Sigmoid colon (tissue), 7 donors: ENCODE results near the gene IL1RAPL2. TPM values are rescaled to one million over a fixed set of nuclear protein-coding genes. Genes with fewer than 3 reads are reported as not detected.

Experiments used
- DNase-seq: peaks from one replicate; pipeline ENCODE4 v3.0.0-alpha.2; 2019
- H3K27ac ChIP-seq, 4 donors: fragments of 200-600 bp; sonication (generic); one replicate each; pipeline ENCODE4 v1.5.1; 2016 to 2019; ENCODE audit warnings: mild to moderate bottlenecking in 1 of 4
- H3K27me3 ChIP-seq, 3 donors: fragments of 200-600 bp; sonication (generic); one replicate each; pipeline ENCODE4 v1.5.1; 2019; ENCODE audit warnings: mild to moderate bottlenecking in 1 of 3
- H3K36me3 ChIP-seq, 4 donors: fragments of 200-600 bp; sonication (generic); one replicate each; pipeline ENCODE4 v1.5.1; 2016 to 2019
- H3K4me1 ChIP-seq, 4 donors: fragments of 200-600 bp; sonication (generic); one replicate each; pipeline ENCODE4 v1.5.1; 2017 to 2019
- H3K4me3 ChIP-seq, 4 donors: fragments of 200-600 bp; sonication (generic); one replicate each; pipeline ENCODE4 v1.5.1; 2017 to 2019; ENCODE audit warnings: mild to moderate bottlenecking in 2 of 4, moderate library complexity in 1 of 4
- H3K9me3 ChIP-seq, 4 donors: fragments of 200-600 bp in 3 of 4; sonication (generic) in 3 of 4; one replicate each; pipeline versions ENCODE4 v1.5.1 to v1.6.1; 2013 to 2019
- CTCF ChIP-seq, 4 experiments: fragments of 450-650 bp in 3 of 4; fragments of 200-600 bp in 1 of 4; IDR thresholded peaks; one replicate each; pipeline ENCODE4 v1.5.1; 2016 to 2019; ENCODE audit warnings: antibody characterized with exemption in 4 of 4, mild to moderate bottlenecking in 3 of 4, moderate library complexity in 2 of 4
- EP300 ChIP-seq, 4 donors: sonication (generic); formaldehyde crosslinking; IDR thresholded peaks; one replicate each; pipeline ENCODE4 v1.6.1; 2017; ENCODE audit warnings: antibody characterized with exemption in 4 of 4
- POLR2A ChIP-seq, 2 donors: fragments of 450-650 bp; IDR thresholded peaks; one replicate each; pipeline ENCODE4 v1.6.1; 2016; ENCODE audit warnings: antibody characterized with exemption in 2 of 2, mild to moderate bottlenecking in 2 of 2, moderate library complexity in 2 of 2
- POLR2AphosphoS5 ChIP-seq, 4 donors: sonication (generic); formaldehyde crosslinking; IDR thresholded peaks; one replicate each; pipeline ENCODE4 v1.6.1; 2017; ENCODE audit warnings: antibody characterized with exemption in 4 of 4
- WGBS, 2 donors: extraction: QIAGEN DNeasy Blood & Tissue Kit; methylation state at CpG; one replicate each; pipeline ENCODE4 v1.1.7; 2013; 5-methylcytosine and 5-hydroxymethylcytosine counted together
- intact Hi-C: fragments of 100-400 bp; cut with DNase I; formaldehyde crosslinking; loops from one replicate; pipeline ENCODE4 v1.15.1; 2023
- polyA plus RNA-seq, 3 donors: library from polyadenylated mRNA; stranded (reverse); fragments of 200-250 nt; gene quantifications; one replicate each; pipeline ENCODE4 v1.2.3, GENCODE V29; 2013
- total RNA-seq, 4 donors: library from RNA; depleted of rRNA; stranded (reverse); fragments of >200 nt; gene quantifications; one replicate each; pipeline ENCODE4 v1.1.0, GENCODE V29; 2016
- donor health status: healthy with polysubstance abuse.
- donor health status: Bipolar disorder and iron deficiency.
- donor health status: healthy.

IL1RAPL2 gene
- total and polyA plus RNA-seq, 7 donors = 0.01 to 1.1 (median 0.79) TPM; not detected in 3

GRCh38 chrX:104742355-104742754, 176.4 kb downstream of the IL1RAPL2 start:
- no peaks in the 10 kb centered on the region for H3K36me3 ChIP-seq
- intact Hi-C loops = no loop called here

GRCh38 chrX:104745152-104745551, 179.2 kb downstream of the IL1RAPL2 start:
- Histone ChIP-seq H3K36me3 (no peaks in the 10 kb centered on the region), H3K27ac (no peak overlapping the region), H3K9me3 (no peaks in the 10 kb centered on the region), H3K4me3 (no peak overlapping the region), H3K27me3 (no peaks in the 10 kb centered on the region), H3K4me1 (no peaks in the 10 kb centered on the region)
- TF ChIP-seq CTCF (IDR thresholded peaks at IDR 0.05) (no peak), EP300 (IDR thresholded peaks at IDR 0.05) (no peak), POLR2AphosphoS5 (IDR thresholded peaks at IDR 0.05) (no peak), POLR2A (IDR thresholded peaks at IDR 0.05) (no peak)
- intact Hi-C loops = no loop called here
- DNase-seq = no peak
- 58 to 86% methylated on average over 1 of the region's 1 CpG for WGBS, 2 donors

More at GRCh38 chrX:104742355-104742754, 176.4 kb downstream of the IL1RAPL2 start:
- Histone ChIP-seq H3K9me3 (no peaks in the 10 kb centered on the region), H3K27me3 (no peaks in the 10 kb centered on the region), H3K4me1 (no peaks in the 10 kb centered on the region), H3K4me3 (no peak overlapping the region), H3K27ac (no peak overlapping the region)
- TF ChIP-seq CTCF (IDR thresholded peaks at IDR 0.05) = no peak
- TF ChIP-seq EP300 (IDR thresholded peaks at IDR 0.05) = no peak
- no peak for TF ChIP-seq POLR2AphosphoS5 (IDR thresholded peaks at IDR 0.05)
- no peak for TF ChIP-seq POLR2A (IDR thresholded peaks at IDR 0.05)
- no peak for DNase-seq

- intact Hi-C loops = no loop called here
- Histone ChIP-seq H3K9me3 (no peaks in the 10 kb centered on the region), H3K4me3 (no peak overlapping the region), H3K27ac (no peak overlapping the region), H3K36me3 (no peaks in the 10 kb centered on the region), H3K4me1 (no peaks in the 10 kb centered on the region), H3K27me3 (no peaks in the 10 kb centered on the region)
- TF ChIP-seq POLR2AphosphoS5 (IDR thresholded peaks at IDR 0.05) = no peak
- 72 to 73% methylated on average over 2 of the region's 2 CpGs for WGBS, 2 donors
- no peak for DNase-seq
Measured at GRCh38 chrX:104749951-104750610, 184.1 kb downstream of the IL1RAPL2 start.

DNA sequence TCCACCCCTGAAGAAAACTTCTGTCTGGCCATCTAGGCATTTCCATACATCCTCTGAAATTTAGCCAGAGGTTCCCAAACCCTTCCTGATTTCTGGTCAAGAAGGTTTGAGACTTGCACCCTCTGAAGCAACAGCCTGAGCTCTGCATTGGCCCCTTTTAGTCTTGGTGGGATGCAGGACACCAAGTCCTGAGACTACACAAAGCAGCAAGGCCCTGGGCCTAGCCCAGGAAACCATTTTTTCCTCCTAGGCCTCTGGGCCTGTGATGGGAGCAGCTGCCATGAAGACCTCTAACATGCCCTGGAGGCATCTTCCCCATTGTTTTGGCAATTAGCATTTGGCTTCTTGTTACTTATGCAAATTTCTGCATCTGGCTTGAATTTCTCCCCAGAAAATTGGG, 196.6 kb downstream of the IL1RAPL2 start:
- intact Hi-C loops = no loop called here
- H3K4me3 ChIP-seq = no peak overlapping the region
- no peaks in the 10 kb centered on the region for H3K4me1 ChIP-seq
- DNase-seq = no peak
- TF ChIP-seq CTCF (IDR thresholded peaks at IDR 0.05) = no peak
- TF ChIP-seq POLR2AphosphoS5 (IDR thresholded peaks at IDR 0.05) = no peak
- TF ChIP-seq EP300 (IDR thresholded peaks at IDR 0.05) = no peak
- TF ChIP-seq POLR2A (IDR thresholded peaks at IDR 0.05) = no peak
- H3K27me3 ChIP-seq = no peaks in the 10 kb centered on the region
- no peak overlapping the region for H3K27ac ChIP-seq
- no peaks in the 10 kb centered on the region for H3K9me3 ChIP-seq
- H3K36me3 ChIP-seq = no peaks in the 10 kb centered on the region

GRCh38 chrX:104789784-104790183, 223.8 kb downstream of the IL1RAPL2 start:
- no peak overlapping the region for H3K4me3 ChIP-seq
- intact Hi-C loops = loop anchor here (10.0 kb wide), 1 partner anchor 55 kb away; no protein-coding TSS in a partner anchor
- no peaks in the 10 kb centered on the region for H3K9me3 ChIP-seq
- H3K4me1 ChIP-seq = no peaks in the 10 kb centered on the region
- H3K27me3 ChIP-seq = no peaks in the 10 kb centered on the region
- TF ChIP-seq POLR2A (IDR thresholded peaks at IDR 0.05) = no peak
- no peak for DNase-seq
- H3K36me3 ChIP-seq = no peaks in the 10 kb centered on the region
- no peak overlapping the region for H3K27ac ChIP-seq

- H3K9me3 ChIP-seq = no peaks in the 10 kb centered on the region
- 46 to 56% methylated on average over 1 of the region's 1 CpG for WGBS, 2 donors
- TF ChIP-seq POLR2AphosphoS5 (IDR thresholded peaks at IDR 0.05) (no peak), CTCF (IDR thresholded peaks at IDR 0.05) (no peak), POLR2A (IDR thresholded peaks at IDR 0.05) (no peak), EP300 (IDR thresholded peaks at IDR 0.05) (no peak)
Measured at GRCh38 chrX:104795804-104796203, 229.8 kb downstream of the IL1RAPL2 start.

More at GRCh38 chrX:104795804-104796203, 229.8 kb downstream of the IL1RAPL2 start:
- no peak for DNase-seq
- Histone ChIP-seq H3K27ac (no peak overlapping the region), H3K4me3 (no peak overlapping the region), H3K4me1 (no peaks in the 10 kb centered on the region), H3K27me3 (no peaks in the 10 kb centered on the region), H3K36me3 (no peaks in the 10 kb centered on the region)
- intact Hi-C loops = no loop called here
